RWPE1 (cell line): Measurements from ENCODE around the gene DNAJB6.
A peak's percentile ranks its signal among the peaks of the same experiment; 100 is the strongest.

Experiments
- CTCF ChIA-PET: fragments of 350-600 bp; sonication (Branson Sonifier 250); formaldehyde crosslinking; extraction: SDS; loops from one replicate; lab custom pipeline; 2021; lab: Yijun Ruan, JAX
- POLR2A ChIA-PET: fragments of 400-600 bp; formaldehyde crosslinking; extraction: SDS; loops from one replicate; lab custom pipeline; 2020; ENCODE audit warnings: antibody characterized with exemption; ENCODE audit not compliant: low non-redundant PET; lab: Yijun Ruan, JAX
- DNase-seq: peaks from one replicate; pipeline ENCODE4 v3.0.0; 2012; ENCODE audit warnings: low spot score
- H3K27ac ChIP-seq: fragments of 450-650 bp; 2 replicates; pipeline ENCODE4 v1.5.1; 2017
- CTCF ChIP-seq: fragments of 450-650 bp; conservative IDR thresholded peaks from 2 replicates; pipeline ENCODE4 v1.5.1; 2017; ENCODE audit warnings: low read depth, mild to moderate bottlenecking

The DNAJB6 gene

DNA sequence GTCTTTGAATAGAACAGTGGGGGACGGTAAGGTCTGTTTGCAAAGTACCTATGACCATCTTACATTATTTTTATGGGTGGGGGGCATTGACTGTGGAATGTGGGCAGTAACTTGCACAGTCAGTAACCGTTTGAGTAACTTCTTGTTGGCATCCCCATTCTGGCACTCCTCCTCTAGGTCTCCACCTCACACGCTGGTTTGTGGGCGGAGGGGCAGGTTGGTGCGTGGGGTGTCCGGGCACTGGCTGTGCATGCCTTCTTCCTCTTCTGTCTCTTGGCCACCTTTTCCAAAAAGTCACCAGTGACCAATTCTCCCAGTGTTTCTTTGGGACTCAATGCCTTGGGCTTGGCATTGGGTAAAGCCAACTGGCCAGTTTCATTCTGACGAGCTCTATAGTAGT is 43.6 kb downstream of the DNAJB6 start:
- peak overlapping the region; percentile 6; the same call in 1 of the 2 replicates for H3K27ac ChIP-seq
- POLR2A ChIA-PET = no interaction called here
- no peak for DNase-seq
- CTCF ChIA-PET = no interaction called here
- TF ChIP-seq CTCF = no peak

DNA sequence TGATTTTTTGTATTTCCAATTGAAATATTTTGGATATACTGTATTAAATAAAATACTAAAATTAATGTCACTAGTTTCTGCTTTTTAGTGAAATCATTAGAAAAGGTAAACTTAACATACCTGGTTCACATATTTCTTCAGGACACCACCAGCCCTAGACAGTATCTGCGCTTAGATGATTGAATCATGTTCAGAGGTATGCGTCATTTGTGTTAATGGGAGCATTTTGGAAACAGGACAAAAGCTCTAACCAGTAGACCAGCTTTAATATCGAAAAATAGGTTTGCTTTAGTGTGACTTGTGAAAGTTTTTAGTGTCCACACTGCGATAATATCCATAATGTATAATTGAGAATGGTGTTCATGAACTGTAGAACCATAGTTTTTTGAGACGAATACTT is 47.1 kb downstream of the DNAJB6 start:
- CTCF ChIA-PET = interaction anchor here (0.7 kb wide), 1 partner anchor 37 kb away, joined by 3 read pairs; no protein-coding TSS in a partner anchor
- DNase-seq = no peak
- TF ChIP-seq CTCF = no peak
- H3K27ac ChIP-seq = no peak overlapping the region
- POLR2A ChIA-PET = no interaction called here

DNA sequence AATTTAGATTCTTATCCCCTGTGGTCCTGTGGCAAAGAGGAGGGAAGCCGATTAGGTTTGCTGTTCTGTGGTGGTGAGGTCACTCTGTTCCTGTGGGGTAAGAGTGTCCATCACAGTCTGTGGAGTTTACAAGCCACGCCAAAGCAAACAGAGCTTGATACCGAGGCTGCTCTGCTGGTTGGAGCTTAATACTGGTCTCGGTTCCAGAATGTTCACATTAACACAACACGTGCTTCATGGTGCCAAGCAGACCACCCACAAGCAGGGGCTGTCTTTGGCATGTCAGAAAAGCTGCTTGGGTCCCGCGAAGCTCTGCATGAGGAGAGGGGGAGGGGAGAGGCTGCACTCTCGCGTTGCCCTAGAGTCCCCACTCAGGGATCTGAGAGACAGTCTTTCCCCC is 47.5 kb downstream of the DNAJB6 start:
- 0 out of 2 replicates have a peak overlapping the region, but pooled peaks have one; percentile 16 for H3K27ac ChIP-seq
- DNase-seq = no peak
- CTCF ChIA-PET = no interaction called here
- TF ChIP-seq CTCF = no peak
- POLR2A ChIA-PET = no interaction called here

DNA sequence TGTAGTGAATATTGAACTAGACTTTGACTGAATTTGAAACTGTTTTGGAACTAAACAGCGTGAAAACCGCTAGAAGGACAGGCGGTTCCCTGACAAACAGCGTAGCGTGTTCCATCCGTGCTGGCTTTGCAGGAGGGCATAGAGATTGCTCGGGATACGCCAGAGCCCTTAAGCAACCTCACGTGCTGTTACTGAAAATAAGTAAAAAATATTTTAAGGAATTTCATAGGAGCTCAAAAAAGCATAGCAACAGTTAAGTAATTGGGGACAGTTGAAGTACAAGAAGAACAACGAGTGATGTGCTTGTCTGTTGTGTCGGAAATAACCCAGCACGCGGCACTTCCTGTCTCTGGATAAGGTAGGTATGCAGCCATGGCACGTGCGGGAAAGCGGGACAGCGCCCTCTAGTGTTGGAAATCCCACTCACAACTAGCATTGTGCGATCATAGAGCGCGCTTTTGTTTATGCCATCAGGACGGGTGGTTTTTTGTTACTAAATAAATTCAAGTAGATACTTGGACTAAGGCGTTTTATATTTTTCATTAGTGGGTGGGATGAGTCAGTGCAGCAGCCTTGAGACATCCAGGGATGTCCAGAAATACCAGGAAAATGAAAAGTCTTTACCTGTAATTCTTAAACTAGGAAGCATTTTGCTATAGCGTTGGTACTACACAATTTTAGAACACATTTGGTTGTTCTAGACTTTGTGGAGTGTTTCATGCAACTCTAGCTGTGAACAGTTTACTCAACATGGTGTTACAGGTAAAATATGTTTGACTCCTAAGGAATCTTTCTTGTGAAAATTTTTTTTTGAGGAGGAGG is 50.4 kb downstream of the DNAJB6 start:
- POLR2A ChIA-PET = no interaction called here
- TF ChIP-seq CTCF = peak; percentile 99
- CTCF ChIA-PET = interaction anchor here (0.6 to 1.3 kb wide), 6 partner anchors 8 to 107 kb away, joined by 3 to 8 read pairs (median 4); no protein-coding TSS in a partner anchor
- DNase-seq = peak; percentile 79
- peak overlapping the region; percentile 47 for H3K27ac ChIP-seq

DNA sequence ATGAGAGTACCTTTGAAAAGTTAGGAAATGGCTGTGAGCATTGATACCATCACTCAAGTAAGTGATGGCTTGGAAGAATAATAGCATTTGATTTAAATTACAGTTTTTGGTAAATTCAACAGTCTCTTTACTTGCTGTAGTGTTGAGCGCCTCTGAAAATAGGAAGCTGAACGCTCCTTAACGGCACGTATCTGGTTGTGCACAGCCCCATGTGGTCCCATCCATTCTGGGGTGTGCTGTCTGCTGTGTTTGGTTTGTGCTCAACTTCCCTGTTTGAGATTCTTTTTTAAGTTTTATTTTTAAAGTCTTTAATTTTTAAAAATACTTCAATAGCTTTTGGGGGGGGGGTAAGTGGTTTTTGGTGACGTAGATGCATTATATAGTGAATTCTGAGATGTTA is 51.5 kb downstream of the DNAJB6 start:
- no peak overlapping the region for H3K27ac ChIP-seq
- POLR2A ChIA-PET = no interaction called here
- no peak for TF ChIP-seq CTCF
- DNase-seq = no peak
- CTCF ChIA-PET = interaction anchor here (0.6 kb wide), 2 partner anchors 7 to 46 kb away, joined by 3 read pairs; no protein-coding TSS in a partner anchor

DNA sequence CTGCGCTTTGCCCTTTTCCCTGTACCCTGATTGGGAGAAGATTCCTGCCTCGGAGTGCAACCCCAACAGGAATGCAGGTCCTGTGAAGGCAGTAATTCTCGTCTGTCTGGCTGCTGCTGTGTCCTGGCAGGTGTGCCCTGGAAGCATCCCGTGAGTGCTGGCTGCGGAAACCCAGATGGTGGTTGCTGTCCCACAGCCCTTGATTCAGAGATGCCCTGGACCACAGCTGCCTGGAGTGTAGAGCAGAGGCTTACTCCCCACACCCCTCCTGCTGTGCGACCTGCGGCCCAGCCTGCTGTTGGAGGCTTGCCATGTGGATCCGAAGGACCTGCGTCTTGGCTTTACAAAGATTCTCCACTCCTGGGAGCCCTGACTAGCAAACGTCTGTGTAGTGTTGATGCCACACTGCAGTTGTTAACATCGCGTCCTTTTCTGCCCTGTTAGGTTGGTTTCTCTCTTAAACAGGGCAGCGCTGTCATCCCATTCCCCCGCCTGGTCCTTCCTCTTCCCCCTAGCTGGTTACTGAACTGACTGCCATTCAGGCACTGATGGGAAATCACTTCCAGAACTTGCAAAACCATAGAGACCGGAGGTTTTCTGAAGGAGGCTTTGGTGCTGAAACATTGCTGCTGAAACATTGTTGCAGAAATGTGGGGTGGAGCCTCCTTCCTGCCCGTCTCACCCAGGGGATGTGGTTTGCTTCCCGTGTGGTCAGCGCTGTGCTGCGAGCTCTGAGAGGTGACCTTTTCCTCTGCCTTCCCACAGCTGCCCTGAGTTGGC is 53.3 kb downstream of the DNAJB6 start:
- POLR2A ChIA-PET = no interaction called here
- TF ChIP-seq CTCF = no peak
- no peak for DNase-seq
- CTCF ChIA-PET = no interaction called here
- no peak overlapping the region for H3K27ac ChIP-seq
